ENCODE measurements around the gene AZIN2.

Gene AZIN2

DNA sequence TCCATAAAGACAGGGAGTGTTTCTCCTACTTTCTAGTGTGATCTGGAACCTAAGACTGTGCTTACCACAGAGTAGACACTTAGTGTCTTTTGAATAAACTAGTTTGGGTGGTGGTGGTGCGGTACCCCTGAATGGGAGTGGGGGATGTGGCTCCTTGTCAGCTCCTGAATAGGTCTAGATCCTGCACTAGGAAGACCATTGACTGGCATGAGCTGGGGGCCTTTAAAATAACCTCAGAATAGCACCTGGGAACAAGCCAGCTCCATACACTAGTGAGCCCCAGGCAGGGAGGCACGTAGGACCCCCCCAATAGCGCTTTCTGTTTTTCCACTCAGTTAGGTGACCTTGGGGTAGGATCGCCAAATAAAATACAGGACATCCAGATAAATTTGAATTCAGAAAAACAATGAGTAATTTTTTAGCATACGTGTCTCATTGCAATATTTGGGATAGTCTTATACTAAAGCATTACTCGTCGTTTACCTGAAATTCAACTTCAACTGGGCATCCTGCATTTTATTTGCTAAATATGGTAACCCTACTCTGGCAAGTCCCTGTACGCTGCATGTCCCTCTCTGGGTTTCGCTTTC is 45.6 kb downstream of the AZIN2 start:
- DNase-seq (ENCODE audit: extremely low read depth, low read depth): no peak
- TF ChIP-seq, protein P1, sequence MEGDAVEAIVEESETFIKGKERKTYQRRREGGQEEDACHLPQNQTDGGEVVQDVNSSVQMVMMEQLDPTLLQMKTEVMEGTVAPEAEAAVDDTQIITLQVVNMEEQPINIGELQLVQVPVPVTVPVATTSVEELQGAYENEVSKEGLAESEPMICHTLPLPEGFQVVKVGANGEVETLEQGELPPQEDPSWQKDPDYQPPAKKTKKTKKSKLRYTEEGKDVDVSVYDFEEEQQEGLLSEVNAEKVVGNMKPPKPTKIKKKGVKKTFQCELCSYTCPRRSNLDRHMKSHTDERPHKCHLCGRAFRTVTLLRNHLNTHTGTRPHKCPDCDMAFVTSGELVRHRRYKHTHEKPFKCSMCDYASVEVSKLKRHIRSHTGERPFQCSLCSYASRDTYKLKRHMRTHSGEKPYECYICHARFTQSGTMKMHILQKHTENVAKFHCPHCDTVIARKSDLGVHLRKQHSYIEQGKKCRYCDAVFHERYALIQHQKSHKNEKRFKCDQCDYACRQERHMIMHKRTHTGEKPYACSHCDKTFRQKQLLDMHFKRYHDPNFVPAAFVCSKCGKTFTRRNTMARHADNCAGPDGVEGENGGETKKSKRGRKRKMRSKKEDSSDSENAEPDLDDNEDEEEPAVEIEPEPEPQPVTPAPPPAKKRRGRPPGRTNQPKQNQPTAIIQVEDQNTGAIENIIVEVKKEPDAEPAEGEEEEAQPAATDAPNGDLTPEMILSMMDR (IDR thresholded peaks at IDR 0.05; ENCODE audit: low read depth, low read length, missing control alignments): no peak

DNA sequence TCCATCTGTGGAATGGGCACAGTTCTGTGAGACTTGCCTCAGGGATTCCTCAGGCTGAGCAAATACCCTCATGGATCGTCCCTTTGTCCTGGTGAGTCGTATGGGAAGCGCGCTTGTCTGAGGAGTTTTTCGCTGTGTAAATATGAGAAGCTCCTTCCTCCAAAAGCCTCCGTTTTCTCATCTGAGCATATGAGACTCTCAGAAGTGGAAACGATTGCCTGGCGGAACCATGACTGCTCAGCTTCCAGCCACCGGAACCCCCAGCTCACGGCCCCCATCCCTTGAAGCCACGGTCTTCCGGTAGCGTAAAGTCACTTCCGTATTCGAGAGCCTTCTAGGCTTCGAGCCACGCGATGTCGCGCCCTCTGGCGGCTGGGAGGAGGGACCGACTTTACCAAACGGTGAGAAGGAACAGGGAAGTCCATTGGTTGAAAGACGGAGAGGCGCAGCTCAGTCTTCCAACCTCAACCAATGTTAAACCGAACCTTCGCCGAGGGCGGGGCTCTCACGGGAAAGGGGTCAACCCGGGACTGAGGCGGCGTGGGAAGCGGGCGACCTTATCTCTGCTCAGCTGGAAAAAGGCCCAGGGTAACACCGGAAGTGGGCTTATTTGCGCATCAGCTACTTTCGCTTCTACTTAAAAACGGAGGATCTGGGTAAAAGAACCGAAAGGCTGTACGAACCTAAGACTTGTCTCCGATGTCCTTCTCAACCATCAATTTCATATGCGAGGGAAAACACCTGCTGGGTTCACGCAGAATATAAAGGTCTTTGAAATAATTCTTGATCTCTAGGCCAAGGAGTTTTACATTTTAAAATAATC is 46.3 kb downstream of the AZIN2 start:
- peak; percentile 98 for DNase-seq (ENCODE audit: extremely low read depth, low read depth)
- TF ChIP-seq, protein P1 (IDR thresholded peaks at IDR 0.05; ENCODE audit: low read depth, low read length, missing control alignments): peak; percentile 96
- peak overlapping the region; percentile 74 for H3K4me3 ChIP-seq (replicated peaks; ENCODE audit: low read depth, low read length)

More for the DNA sequence above, 45.6 kb downstream of the AZIN2 start:
- H3K4me3 ChIP-seq (replicated peaks; ENCODE audit: low read depth, low read length): peak overlapping the region; percentile 74

DNA sequence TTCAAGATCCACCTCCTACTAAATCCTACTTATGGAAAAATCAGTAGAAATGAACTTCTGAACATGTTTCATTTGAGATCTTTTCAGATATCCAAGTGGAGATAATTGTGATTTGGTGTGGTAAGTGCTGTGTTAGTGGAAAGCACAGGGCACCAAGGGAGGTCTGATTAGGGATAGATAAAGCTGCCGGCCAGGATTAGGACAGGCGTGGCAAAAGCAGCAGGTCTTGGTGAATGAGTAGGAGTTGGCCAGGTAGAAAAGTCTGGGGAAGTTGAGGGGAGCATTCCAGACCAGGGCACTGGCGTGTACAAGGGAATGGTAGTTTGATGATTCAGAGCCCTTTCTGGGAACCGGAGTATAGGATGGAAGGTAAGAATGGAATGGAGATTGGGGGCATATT is 47.8 kb downstream of the AZIN2 start:
- no peak overlapping the region for H3K4me3 ChIP-seq (replicated peaks; ENCODE audit: low read depth, low read length)
- TF ChIP-seq, protein P1 (IDR thresholded peaks at IDR 0.05; ENCODE audit: low read depth, low read length, missing control alignments): no peak
- DNase-seq (ENCODE audit: extremely low read depth, low read depth): no peak

DNA sequence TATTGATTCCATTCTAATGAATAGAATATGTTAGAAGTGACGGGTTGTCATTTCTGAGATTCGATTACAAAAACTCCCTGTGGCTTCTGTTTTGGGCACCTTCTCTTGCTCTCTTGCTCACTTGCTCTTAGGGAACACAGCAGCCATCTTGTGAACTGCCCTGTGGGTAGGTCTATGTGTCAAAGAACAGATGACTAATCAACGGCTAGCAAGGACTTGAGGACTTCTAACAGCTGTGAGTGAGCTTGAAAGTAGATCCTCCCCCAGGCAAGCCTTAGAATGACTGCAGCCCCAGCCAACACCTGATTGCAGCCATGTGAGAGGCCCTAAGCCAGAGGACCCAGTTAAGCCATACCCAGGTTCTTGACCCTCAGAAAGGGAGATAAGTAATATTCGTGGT is 49.3 kb downstream of the AZIN2 start:
- no peak overlapping the region for H3K4me3 ChIP-seq (replicated peaks; ENCODE audit: low read depth, low read length)
- DNase-seq (ENCODE audit: extremely low read depth, low read depth): no peak
- TF ChIP-seq, protein P1 (IDR thresholded peaks at IDR 0.05; ENCODE audit: low read depth, low read length, missing control alignments): no peak

DNA sequence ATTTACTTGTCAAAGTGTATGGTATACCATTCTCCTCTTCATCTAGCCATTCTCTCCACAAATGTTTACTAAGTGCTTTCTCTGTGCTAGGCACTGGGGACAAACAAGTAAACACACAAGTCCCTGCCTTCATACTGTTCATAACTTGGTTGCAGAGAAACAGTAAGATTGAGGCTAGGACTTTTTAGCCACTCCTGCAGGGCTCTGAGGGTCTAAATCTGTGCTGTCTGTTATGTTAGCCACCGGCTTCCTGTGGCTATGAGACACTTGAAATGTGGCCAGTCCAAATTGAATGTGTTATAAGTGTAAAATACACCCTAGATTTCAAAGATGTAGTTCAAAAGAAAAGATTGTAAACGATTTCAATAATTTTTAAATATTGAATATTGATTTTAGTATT is 50.2 kb downstream of the AZIN2 start:
- DNase-seq (ENCODE audit: extremely low read depth, low read depth): no peak
- no peak overlapping the region for H3K4me3 ChIP-seq (replicated peaks; ENCODE audit: low read depth, low read length)
- TF ChIP-seq, protein P1 (IDR thresholded peaks at IDR 0.05; ENCODE audit: low read depth, low read length, missing control alignments): no peak

DNA sequence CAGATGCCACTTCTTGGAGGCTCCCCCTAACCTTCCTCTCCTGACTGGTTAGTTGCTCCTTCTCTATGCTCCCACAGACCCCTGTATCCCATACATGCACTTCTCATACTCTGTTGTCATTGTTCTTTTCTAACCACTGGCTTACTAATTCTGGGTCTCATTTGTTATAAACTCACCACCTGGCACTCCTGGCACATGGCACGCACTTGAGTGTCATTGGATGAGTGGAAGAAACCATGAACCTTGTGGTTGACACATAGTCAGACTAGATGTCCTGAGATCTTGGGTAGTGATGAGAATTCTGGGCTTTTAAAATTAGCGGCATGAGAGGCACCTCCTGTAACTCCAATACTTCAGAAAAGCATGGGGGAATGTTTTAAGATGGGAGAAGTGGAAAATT is 51.6 kb downstream of the AZIN2 start:
- TF ChIP-seq, protein P1 (IDR thresholded peaks at IDR 0.05; ENCODE audit: low read depth, low read length, missing control alignments): no peak
- H3K4me3 ChIP-seq (replicated peaks; ENCODE audit: low read depth, low read length): no peak overlapping the region
- DNase-seq (ENCODE audit: extremely low read depth, low read depth): no peak

All from HFF-Myc (cell line).